IMR-90 (cell line): ENCODE measurements around the gene KCNK4. TPM values are rescaled to one million over a fixed set of nuclear protein-coding genes. Genes with fewer than 3 reads are reported as not detected.
A peak's percentile ranks its signal among the peaks of the same experiment; 100 is the strongest.

Source experiments
- ATAC-seq: fragments of 200-7000 bp; cut with Tn5 transposase; 2 replicates; pipeline ENCODE4 v1.9.1; 2020; ENCODE audit warnings: low read depth, mild to moderate bottlenecking, moderate library complexity
- BruUV-seq: library from RNA; stranded (reverse); fragments of 400-500 nt; replicated peaks from 2 replicates; lab custom pipeline; 2021; lab: Mats Ljungman, UMichigan
- CTCF ChIA-PET: fragments of 300-600 bp; formaldehyde crosslinking; extraction: SDS; loops from one replicate; lab custom pipeline; 2021; ENCODE audit warnings: antibody characterized with exemption; lab: Yijun Ruan, JAX
- POLR2A ChIA-PET: fragments of 300-600 bp; sonication (Branson Sonifier 250); formaldehyde crosslinking; loops from one replicate; lab custom pipeline; 2022; ENCODE audit warnings: antibody characterized with exemption; ENCODE audit not compliant: unreplicated experiment; lab: Charles Lee
- DNase-seq: peaks from one replicate; pipeline ENCODE4 v3.0.0; 2013
- H2AFZ ChIP-seq: replicated peaks from 2 replicates; pipeline ENCODE3; 2013; ENCODE audit warnings: low read length, mild to moderate bottlenecking; ENCODE audit not compliant: poor library complexity
- H2AK5ac ChIP-seq: 2 replicates; pipeline ENCODE4 v1.6.1; 2013; ENCODE audit warnings: low read depth, low read length, inconsistent platforms
- H2AK9ac ChIP-seq: replicated peaks from 2 replicates; pipeline ENCODE3; 2013; ENCODE audit warnings: mild to moderate bottlenecking, low read depth, low read length, moderate library complexity; ENCODE audit not compliant: poor library complexity
- H2BK120ac ChIP-seq: 2 replicates; pipeline ENCODE4 v1.6.1; 2013; ENCODE audit warnings: low read depth, low read length, inconsistent platforms
- H2BK15ac ChIP-seq: 3 replicates; pipeline ENCODE4 v1.6.1; 2013; ENCODE audit warnings: low read depth, low read length, inconsistent platforms
- H2BK20ac ChIP-seq: 2 replicates; pipeline ENCODE4 v1.6.1; 2013; ENCODE audit warnings: low read depth, mild to moderate bottlenecking, inconsistent platforms, low read length, moderate library complexity
- H2BK5ac ChIP-seq: 2 replicates; pipeline ENCODE4 v1.6.1; 2013; ENCODE audit warnings: mild to moderate bottlenecking, low read depth, low read length, inconsistent platforms; ENCODE audit not compliant: poor library complexity, severe bottlenecking
- H3K14ac ChIP-seq: replicated peaks from 2 replicates; pipeline ENCODE4 v1.6.1; 2013; ENCODE audit warnings: low read depth, low read length, inconsistent platforms
- H3K18ac ChIP-seq: 2 replicates; pipeline ENCODE4 v1.6.1; 2013; ENCODE audit warnings: low read depth, low read length, control low read depth
- H3K23ac ChIP-seq: 2 replicates; pipeline ENCODE4 v1.6.1; 2013; ENCODE audit warnings: low read depth, low read length, inconsistent platforms
- H3K27ac ChIP-seq: 2 replicates; pipeline ENCODE4 v1.5.1; 2013; ENCODE audit warnings: mild to moderate bottlenecking, control low read depth, low read length; ENCODE audit not compliant: insufficient read depth
- H3K27me3 ChIP-seq: 2 replicates; pipeline ENCODE4 v1.6.1; 2013; ENCODE audit warnings: low read length; ENCODE audit not compliant: control insufficient read depth, insufficient read depth
- H3K36me3 ChIP-seq: 2 replicates; pipeline ENCODE4 v1.6.1; 2013; ENCODE audit warnings: low read length, mixed read lengths; ENCODE audit not compliant: control insufficient read depth, insufficient read depth
- H3K4ac ChIP-seq: 2 replicates; pipeline ENCODE4 v1.6.1; 2013; ENCODE audit warnings: low read depth, low read length, inconsistent platforms
- H3K4me1 ChIP-seq: 2 replicates; pipeline ENCODE4 v1.6.1; 2013; ENCODE audit warnings: low read length, mixed read lengths; ENCODE audit not compliant: control insufficient read depth, insufficient read depth
- H3K4me2 ChIP-seq: 2 replicates; pipeline ENCODE4 v1.6.1; 2013; ENCODE audit warnings: low read depth, mild to moderate bottlenecking, control low read depth, low read length, moderate library complexity
- H3K4me3 ChIP-seq: 2 replicates; pipeline ENCODE4 v1.5.1; 2013; ENCODE audit warnings: low read depth, mild to moderate bottlenecking, control low read depth, low read length, moderate library complexity; ENCODE audit not compliant: insufficient read depth
- H3K56ac ChIP-seq: 2 replicates; pipeline ENCODE4 v1.6.1; 2013; ENCODE audit warnings: low read length, inconsistent platforms; ENCODE audit not compliant: insufficient read depth; ENCODE audit errors: extremely low read depth
- H3K79me1 ChIP-seq, 2 experiments: 2 replicates each; pipeline ENCODE4 v1.6.1; 2013; ENCODE audit warnings: low read length in 2 of 2, inconsistent platforms in 1 of 2, low read depth in 1 of 2
- H3K9ac ChIP-seq: 2 replicates; pipeline ENCODE4 v1.6.1; 2013; ENCODE audit warnings: low read depth, low read length, control low read depth
- H3K9me1 ChIP-seq: 2 replicates; pipeline ENCODE4 v1.6.1; 2013; ENCODE audit warnings: low read length, inconsistent platforms; ENCODE audit not compliant: insufficient read depth
- H3K9me3 ChIP-seq: 2 replicates; pipeline ENCODE4 v1.6.1; 2013; ENCODE audit warnings: low read length; ENCODE audit not compliant: control insufficient read depth, insufficient read depth
- H4K20me1 ChIP-seq: 2 replicates; pipeline ENCODE4 v1.6.1; 2013; ENCODE audit warnings: low read length, inconsistent platforms; ENCODE audit not compliant: insufficient read depth
- H4K5ac ChIP-seq: 2 replicates; pipeline ENCODE4 v1.6.1; 2013; ENCODE audit warnings: mild to moderate bottlenecking, low read depth, low read length, control low read depth
- H4K8ac ChIP-seq, 2 experiments: 2 replicates each; pipeline ENCODE4 v1.6.1; 2013; ENCODE audit warnings: low read depth in 2 of 2, low read length in 2 of 2, control low read depth in 1 of 2, inconsistent platforms in 1 of 2
- H4K91ac ChIP-seq: 2 replicates; pipeline ENCODE4 v1.6.1; 2013; ENCODE audit warnings: low read depth, low read length, inconsistent platforms; ENCODE audit not compliant: insufficient read depth
- CEBPB ChIP-seq: IDR thresholded peaks from 2 replicates; pipeline ENCODE4 v1.6.1; 2012; ENCODE audit warnings: low read depth, low read length, improper control_type of control experiment
- CHD1 ChIP-seq: IDR thresholded peaks from 2 replicates; pipeline ENCODE4 v1.6.1; 2012; ENCODE audit warnings: low read depth, low read length, improper control_type of control experiment
- MAZ ChIP-seq: IDR thresholded peaks from 2 replicates; pipeline ENCODE4 v1.6.1; 2012; ENCODE audit warnings: low read depth, mild to moderate bottlenecking, low read length, improper control_type of control experiment, moderate library complexity, borderline replicate concordance
- MXI1 ChIP-seq: IDR thresholded peaks from 2 replicates; pipeline ENCODE4 v1.6.1; 2012; ENCODE audit warnings: low read depth, mild to moderate bottlenecking, low read length, moderate library complexity, borderline replicate concordance
- NFE2L2 ChIP-seq: fragments of 150-350 bp; IDR thresholded peaks from 2 replicates; pipeline ENCODE4 v1.6.1; 2016; ENCODE audit warnings: low read depth, mild to moderate bottlenecking, low read length
- POLR2A ChIP-seq: IDR thresholded peaks from 2 replicates; pipeline ENCODE4 v1.6.1; 2012; ENCODE audit warnings: mild to moderate bottlenecking, low read depth, low read length
- RAD21 ChIP-seq: IDR thresholded peaks from 2 replicates; pipeline ENCODE4 v1.6.1; 2012; ENCODE audit warnings: low read length, improper control_type of control experiment
- RCOR1 ChIP-seq: IDR thresholded peaks from 2 replicates; pipeline ENCODE4 v1.6.1; 2012; ENCODE audit warnings: mild to moderate bottlenecking, low read length, improper control_type of control experiment; ENCODE audit not compliant: insufficient replicate concordance
- SMC3 ChIP-seq: fragments of 150-350 bp; IDR thresholded peaks from 2 replicates; pipeline ENCODE4 v1.6.1; 2016; ENCODE audit warnings: low read depth, mild to moderate bottlenecking, antibody characterized with exemption, low read length, moderate library complexity
- WGBS, 2 experiments: methylation state at CpG; one replicate each; pipeline versions ENCODE4 v1.1.5 to v1.1.7; 2013; ENCODE audit warnings: missing lambda C conversion rate in 2 of 2; ENCODE audit not compliant: insufficient read length in 1 of 2; ENCODE audit errors: extremely low coverage in 2 of 2; 5-methylcytosine and 5-hydroxymethylcytosine counted together
- dilution Hi-C: fragments of 300-500 bp; cut with HindIII; formaldehyde crosslinking; loops from one replicate; pipeline ENCODE4 v1.14.3; 2018; ENCODE audit warnings: low sequenced_read_pairs; ENCODE audit not compliant: unreplicated experiment
- in situ Hi-C: fragments of 300-500 bp; cut with MboI; formaldehyde crosslinking; loops from 3 replicates; pipeline ENCODE4 v1.14.3; 2019; ENCODE audit warnings: low sequenced_read_pairs, inconsistent platforms, mixed read lengths
- intact Hi-C: fragments of 100-400 bp; cut with micrococcal nuclease; formaldehyde crosslinking; loops from 2 replicates; pipeline ENCODE4 v1.10.0; 2022
- polyA plus RNA-seq, 3 experiments: library from polyadenylated mRNA; depleted of rRNA; stranded (reverse); fragments of >200 nt; gene quantifications; 2 replicates each; pipeline ENCODE4 v1.2.3, GENCODE V29; 2012; ENCODE audit warnings: low replicate concordance in 1 of 3
- total RNA-seq: library from RNA; depleted of rRNA; stranded (reverse); fragments of >200 nt; gene quantifications from 2 replicates; pipeline ENCODE4 v1.2.3, GENCODE V29; 2012

KCNK4 gene
- total and polyA plus RNA-seq, 2 of the 4 experiments (the other 2 are of a cell fraction), result not detected

- 0 out of 2 replicates have a peak overlapping the region, but pooled peaks have one; percentile 30 for H3K14ac ChIP-seq
- no peak overlapping the region for H2BK120ac ChIP-seq
- peak overlapping the region; percentile 70 for H2AK9ac ChIP-seq
- WGBS, 2 experiments, result 100% methylated on average over 2 of the region's 8 CpGs; no CpG with 5 or more reads in 1 of the 2 experiments
- intact Hi-C loops (no loop called here), in situ Hi-C loops (no loop called here), dilution Hi-C loops (no loop called here)
- H3K23ac ChIP-seq, result peak overlapping the region; percentile 54; the same call in 1 of the 2 replicates
- H3K4ac ChIP-seq, result no peak overlapping the region
- no peak overlapping the region for H3K4me3 ChIP-seq
- H2AFZ ChIP-seq, result no peak overlapping the region
- 0 out of 2 replicates have a peak overlapping the region, but pooled peaks have one; percentile 31 for H2AK5ac ChIP-seq
- H2BK15ac ChIP-seq, result no peak overlapping the region
- H3K9me1 ChIP-seq, result no peaks in the 10 kb centered on the region
- no peaks in the 10 kb centered on the region for H3K27me3 ChIP-seq
- CTCF ChIA-PET, result no interaction called here
- TF ChIP-seq RCOR1 (no peak), NFE2L2 (no peak), CEBPB (no peak), RAD21 (no peak), CHD1 (no peak), POLR2A (no peak), MXI1 (no peak), MAZ (no peak), SMC3 (no peak)
- POLR2A ChIA-PET, result interaction anchor here (0.9 kb wide), 1 partner anchor 19 kb away, joined by 3 read pairs; no protein-coding TSS in a partner anchor
- no TSS peak for BruUV-seq
- no peak overlapping the region for H3K56ac ChIP-seq
- H4K91ac ChIP-seq, result no peak overlapping the region
- H3K79me1 ChIP-seq, result peaks cover 8 to 40% of the 10 kb centered on the region in 2 experiments
- no peak overlapping the region for H3K18ac ChIP-seq
- no peak overlapping the region for H2BK5ac ChIP-seq
- H3K9me3 ChIP-seq, result no peaks in the 10 kb centered on the region
- no peak for DNase-seq
- H3K4me1 ChIP-seq, result peaks cover 13% of the 10 kb centered on the region
- no peak overlapping the region for H4K8ac ChIP-seq
- H3K27ac ChIP-seq, result no peak overlapping the region
- no peak overlapping the region for H2BK20ac ChIP-seq
- no peak overlapping the region for H4K5ac ChIP-seq
- peaks cover 18% of the 10 kb centered on the region for H4K20me1 ChIP-seq
- no peak for ATAC-seq
- H3K36me3 ChIP-seq, result peaks cover 2% of the 10 kb centered on the region
- no peak overlapping the region for H3K9ac ChIP-seq
- H3K4me2 ChIP-seq, result no peak overlapping the region
These were observed 41.3 kb upstream of the KCNK4 start for GRCh38 chr11:64249563-64250414.
